ENCODE data around the gene TFIP11. TPM values are rescaled to one million over a fixed set of nuclear protein-coding genes. Genes with fewer than 3 reads are reported as not detected.
"Not testable (repeated sequence)": the region's sequence is repeated elsewhere in the genome, so short reads cannot be mapped to it uniquely, and the experiment has no call there.

Gene TFIP11
- total RNA-seq, 1 experiment from 2014 or later: 16.4 TPM

DNA sequence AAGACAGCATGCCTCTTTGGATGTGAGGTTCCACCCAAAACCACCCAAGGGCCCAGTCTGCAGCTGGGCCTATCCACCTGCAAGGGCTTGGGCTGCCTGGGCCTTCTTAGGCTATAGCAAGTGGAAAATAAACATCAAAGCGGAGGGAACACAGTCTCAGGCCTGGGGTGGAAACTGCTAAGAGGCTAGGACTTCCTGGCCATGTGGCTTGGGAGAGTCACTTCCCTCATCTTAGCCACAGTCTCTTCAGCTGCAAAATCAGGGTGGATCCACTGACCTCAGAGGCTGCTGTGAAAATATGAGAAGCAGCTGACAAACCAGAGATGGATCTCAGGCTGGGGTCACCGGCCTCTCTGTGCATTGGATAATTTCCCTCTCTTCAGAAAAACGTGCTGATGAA is 30.6 kb upstream of the TFIP11 start:
- no peak for DNase-seq (ENCODE audit: extremely low read depth, low read depth)

DNA sequence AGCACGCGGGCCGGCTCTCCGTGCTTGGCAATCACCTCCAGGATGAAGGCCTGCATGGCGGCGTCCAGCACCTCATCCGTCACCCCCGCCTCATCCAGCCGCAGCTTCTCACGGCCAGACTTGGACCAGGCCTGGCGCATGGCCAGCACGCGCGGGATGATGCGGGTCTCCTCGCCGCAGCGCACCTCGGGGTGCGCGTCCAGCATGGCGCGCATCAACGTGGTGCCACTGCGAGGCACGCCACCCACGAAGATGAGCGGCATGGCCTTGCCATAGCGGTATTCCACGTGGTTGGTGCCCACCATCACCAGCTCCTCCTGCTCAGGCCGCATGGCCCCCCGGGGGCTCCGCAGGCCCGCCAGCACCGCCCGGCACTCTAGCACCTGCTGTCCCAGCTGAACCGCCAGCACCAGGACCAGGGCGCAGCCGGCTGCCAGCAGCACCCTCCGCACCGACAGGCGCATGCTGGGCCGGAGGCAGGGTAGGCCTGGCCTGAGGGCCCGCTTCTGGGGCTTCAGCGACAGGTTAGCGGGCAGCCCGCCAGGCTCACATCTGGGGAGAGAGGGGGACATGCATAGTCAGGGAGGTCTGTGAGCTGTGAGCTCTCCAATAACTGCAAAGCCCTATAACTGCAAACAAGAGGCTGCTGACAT is 29.0 kb upstream of the TFIP11 start:
- no peak for DNase-seq (ENCODE audit: extremely low read depth, low read depth)

DNA sequence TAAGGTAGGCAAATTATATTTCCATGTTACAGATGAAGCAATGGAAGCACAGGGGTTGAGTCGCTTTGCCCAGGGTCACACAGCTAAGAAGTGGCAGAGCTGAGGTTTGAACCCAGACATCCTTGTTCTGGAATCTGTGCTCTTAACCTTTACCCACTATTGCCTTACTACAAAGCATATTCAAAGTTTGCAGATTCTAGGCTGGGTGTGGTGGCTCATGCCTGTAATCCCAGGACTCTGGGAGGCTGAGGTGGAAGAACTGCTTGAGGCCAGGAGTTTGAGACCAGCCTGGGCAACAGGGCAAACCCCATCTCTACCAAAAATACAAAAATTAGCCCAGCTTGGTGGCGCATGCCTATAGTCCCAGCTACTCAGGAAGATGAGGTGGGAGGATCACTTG is 27.8 kb upstream of the TFIP11 start:
- DNase-seq (ENCODE audit: extremely low read depth, low read depth): no peak

DNA sequence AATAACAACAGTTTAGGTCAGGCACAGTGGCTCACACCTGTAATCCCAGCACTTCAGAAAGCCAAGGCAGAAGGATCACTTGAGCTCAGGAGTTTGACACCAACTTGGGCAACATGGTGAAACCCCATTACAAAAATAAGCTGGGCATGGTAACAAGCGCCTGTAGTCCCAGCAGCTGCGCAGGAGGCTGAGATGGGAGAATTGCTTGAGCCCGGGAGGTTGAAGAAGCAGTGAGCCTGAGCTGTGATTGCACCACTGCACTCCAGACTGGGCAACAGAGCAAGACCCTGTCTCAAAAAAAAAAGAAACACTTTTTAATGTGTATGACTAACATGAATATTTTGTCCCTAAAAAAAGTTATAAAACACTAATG is 24.5 kb upstream of the TFIP11 start:
- no peak for DNase-seq (ENCODE audit: extremely low read depth, low read depth)

DNA sequence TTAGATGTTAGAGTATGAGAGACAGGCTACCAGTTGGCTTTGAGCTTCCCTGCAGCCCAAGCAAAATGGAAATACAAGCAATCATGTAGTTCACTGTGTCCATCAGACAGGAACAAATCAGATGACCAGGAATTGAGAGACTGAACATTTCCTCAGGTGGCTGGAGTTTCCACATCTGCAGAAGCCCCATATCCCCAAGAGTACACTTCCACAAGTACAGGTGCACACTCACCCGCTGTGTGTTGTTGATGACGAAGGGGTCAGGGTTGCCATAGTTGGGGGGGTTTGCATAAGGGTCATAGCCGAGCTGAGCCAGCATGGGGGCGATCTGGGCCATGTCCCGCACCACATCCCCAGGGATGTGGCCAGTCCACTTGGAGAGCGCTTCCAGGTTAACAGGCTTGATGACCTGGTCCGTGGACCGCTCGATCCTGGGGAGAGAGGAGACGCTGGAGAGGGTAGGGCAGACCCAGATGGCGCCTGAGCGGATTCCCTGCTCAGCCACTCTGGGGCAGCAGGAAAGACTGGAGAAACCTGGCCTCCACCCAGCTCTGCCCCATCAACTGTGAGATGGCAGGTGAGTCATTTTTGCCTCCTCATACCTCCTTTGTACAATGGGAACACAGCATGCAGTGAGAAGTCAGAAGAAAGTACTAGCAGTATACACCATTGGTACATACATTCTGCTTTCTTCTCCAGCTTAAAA is 23.9 kb upstream of the TFIP11 start:
- DNase-seq (ENCODE audit: extremely low read depth, low read depth): no peak

DNA sequence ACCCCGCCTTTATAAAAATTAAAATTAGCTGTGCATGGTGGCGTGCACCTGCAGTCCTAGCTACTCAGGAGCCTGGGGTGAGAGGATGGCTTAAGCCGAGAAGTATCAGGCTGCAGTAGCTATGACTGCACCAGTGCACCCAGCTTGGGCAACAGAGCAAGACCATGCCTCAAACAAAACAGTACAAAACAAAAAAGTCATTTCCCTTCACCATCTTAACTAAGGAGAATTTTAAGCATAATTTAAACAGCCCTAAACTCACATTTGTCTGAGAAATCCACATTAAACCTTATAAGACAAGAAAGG is 23.3 kb upstream of the TFIP11 start:
- DNase-seq (ENCODE audit: extremely low read depth, low read depth): no peak

DNA sequence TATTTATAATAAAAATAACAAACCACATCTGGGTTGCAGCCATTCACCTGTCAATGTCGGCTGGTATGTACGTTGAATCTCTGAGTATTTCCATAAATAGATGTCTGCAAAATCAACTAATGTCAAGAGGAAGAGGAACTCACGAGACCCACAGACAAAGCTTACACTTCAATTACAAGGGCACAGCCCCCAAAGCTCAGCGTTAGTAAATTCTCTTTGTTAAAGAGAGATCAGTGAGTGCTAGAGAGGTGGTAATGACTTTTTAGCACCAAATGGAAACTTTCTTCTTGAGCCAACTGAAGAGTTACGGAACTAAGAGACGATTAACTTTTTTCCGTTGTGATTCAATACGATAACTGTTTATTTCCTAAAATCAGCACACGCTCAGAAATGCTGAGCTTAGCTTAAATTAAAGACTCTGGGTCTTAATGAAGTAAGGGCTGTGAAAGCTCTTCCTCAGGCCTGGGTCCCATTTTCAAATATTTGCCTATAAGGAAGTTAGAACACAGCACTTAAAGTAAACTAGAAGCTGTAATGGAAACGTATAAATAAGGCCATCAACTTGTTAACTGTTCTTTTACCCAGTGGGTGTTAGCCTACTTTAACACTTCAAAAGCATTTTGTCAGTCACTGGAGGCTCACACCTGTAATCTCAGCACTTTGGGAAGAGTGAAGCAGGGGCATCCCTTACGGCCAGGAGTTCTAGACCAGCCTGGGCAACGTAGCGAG is 22.8 kb upstream of the TFIP11 start:
- no peak for DNase-seq (ENCODE audit: extremely low read depth, low read depth)

DNA sequence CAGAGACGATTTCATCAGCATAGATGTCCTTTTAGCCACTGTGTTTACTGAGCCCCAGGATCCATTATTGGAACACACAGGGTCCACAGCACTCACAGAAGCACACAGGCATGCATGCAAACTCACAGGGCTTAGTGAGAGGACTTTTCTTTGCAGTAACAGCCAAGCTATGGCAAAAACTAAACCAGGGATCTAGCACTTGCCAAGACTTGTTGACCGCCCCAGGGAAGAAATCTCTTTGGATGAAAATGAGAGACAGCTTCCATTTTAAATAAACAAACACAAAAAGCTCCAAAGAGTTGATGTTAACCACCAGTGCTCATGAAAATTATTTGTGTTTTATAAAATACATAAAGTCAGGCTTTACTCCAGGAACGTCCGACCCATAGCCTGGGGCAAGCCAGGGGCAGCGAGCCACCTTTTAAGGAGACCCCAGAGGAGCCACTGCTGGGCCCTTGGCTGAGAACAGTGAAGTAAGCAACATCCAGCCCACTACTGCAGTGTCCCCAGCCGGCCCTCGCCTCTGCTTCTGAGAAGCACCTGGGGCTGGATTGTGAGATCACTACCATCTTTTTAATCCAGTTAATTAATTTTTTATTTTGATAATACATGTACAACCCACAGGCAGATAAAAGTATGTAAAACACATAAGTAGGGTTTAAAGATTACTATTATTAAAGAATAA is 22.0 kb upstream of the TFIP11 start:
- no peak for DNase-seq (ENCODE audit: extremely low read depth, low read depth)

DNA sequence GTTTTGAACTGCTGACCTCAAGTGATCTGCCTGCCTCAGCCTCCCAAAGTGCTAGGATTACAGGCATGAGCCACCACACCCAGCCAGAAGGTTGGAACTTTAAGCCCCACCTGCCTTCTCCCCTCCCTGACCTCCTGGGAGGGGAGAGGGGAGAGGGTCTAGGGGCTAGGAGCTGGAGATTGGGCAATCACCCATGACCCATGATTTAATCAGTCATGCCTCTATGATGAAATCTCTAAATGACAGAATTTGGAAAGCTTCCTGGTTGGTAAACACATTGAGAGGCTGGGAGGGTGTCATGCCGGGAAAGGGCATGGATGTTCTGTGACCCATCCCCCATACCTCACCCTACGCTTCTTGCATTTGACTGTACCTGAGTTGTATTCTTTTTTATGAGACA is 17.1 kb upstream of the TFIP11 start:
- DNase-seq (ENCODE audit: extremely low read depth, low read depth): no peak

DNA sequence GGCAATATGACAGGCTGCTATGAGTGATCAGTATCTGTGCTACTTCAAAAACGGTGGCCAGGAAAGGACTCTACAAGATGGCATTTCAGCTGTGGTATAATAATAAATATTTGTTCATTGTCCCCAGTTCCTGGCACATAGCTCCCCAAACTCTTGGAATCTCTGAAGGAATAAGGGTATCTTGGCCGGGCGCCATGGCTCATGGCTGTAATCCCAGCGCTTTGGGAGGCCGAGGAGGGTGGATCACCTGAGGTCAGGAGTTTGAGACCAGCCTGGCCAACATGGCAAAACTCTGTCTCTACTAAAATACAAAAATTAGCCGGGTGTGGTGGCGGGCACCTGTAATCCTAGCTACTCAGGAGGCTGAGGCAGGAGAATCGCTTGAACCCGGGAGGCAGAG is 16.2 kb upstream of the TFIP11 start:
- DNase-seq (ENCODE audit: extremely low read depth, low read depth): not testable (repeated sequence)

DNA sequence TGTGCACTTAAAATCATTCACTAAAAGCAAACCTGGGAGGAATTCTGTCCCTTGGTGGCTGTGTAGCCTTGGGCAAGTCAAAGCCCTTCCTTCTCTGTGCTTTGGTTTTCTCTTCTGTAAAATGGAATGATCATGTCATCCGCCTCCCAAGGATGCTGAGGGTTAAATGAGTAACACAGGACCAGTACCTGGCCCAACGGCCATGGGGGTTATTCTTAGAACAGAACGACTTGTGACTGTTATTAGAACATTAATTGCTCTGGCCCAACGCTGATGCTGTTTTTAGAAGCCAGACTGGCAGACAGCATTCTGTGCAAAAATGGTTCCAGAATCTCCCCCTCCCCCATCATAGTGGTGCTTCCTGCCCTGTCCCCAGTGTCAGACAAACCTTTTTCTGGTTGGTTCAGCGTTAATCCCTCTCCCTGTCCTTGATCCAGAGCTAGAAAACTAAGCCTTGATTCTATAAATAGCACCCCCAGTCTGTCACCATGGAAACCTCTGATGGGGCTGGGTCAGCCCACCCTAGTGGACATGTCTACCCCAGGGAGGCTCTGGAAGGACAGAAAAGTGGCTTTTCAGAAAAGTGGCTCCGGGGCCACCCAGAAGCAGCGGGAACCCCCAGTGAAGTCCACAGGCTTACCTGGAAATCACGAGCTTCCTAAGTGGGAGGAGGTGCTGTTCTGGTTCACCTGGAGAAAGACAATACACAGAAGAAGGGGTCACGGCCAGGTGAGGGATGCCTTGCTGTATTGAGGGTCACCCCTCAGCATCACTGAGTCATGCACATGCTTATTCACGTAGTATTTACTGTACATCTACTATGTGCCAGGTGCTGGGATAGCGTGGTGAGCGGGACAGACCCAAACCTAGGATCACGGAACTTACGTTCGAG is 15.5 kb upstream of the TFIP11 start:
- DNase-seq (ENCODE audit: extremely low read depth, low read depth): no peak

DNA sequence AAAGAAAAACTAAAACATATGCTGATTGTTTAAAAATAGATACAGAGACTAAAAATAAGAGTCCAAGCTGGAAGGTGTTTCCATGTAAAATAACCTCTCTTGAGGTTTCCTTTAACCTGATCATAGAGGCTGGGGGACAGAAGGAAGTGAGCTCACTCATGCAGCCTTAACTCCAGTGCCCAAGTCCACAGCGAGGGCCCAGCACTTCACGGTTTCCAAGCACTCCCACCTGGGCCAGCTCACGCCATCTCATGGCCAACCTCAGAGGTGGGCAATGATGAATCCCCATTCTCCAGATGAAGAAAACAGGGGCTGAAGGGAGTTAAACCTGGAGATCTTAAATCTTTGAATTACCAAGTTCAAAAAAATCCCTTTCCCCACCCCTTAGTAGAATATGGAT is 14.9 kb upstream of the TFIP11 start:
- no peak for DNase-seq (ENCODE audit: extremely low read depth, low read depth)

DNA sequence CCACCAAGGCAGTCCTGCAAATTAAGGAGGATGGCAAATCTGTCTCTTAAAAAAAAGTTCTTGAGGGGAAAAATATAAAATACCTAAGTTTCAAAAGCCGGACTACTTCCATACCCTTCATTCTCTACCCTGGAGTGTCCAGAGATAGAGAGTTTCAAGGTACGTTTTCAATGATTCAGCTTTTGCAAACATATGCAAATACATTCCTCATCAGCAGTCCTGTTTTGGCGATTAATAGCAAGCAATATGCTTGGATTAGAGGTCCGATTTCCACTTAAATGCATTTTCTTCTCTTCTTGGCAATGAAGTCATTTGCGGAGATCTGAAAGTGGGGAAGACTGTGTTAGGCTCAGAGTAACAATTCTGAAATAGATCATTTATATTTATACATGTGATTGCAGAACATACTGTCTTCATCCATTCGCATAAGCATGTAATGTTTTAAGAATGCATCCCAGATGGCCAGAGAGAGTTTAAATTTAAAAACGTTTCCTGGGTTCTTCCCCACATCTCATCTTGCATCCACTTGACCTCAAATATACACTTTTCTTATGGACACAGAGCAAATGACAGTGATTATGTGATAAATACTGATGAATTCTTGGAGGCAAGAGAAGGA is 13.8 kb upstream of the TFIP11 start:
- no peak for DNase-seq (ENCODE audit: extremely low read depth, low read depth)

DNA sequence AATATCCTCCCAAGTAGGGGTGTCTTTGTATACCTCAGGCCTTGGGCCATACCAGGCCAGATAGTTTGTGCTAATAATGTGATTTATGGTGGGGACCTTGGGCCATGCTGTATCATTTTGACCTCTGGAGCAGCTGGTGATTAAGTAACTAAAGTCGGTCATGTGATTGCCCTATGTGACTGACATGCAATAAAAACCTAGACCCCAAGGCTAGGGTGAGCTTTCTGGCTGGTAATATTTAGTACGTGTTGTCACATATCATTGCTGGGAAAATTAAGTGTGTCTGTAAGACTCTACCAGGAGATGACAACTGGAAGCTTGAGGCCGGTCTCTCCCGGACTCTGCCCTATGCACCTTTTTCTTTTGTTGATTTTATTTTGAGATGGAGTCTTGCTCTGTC is 12.6 kb upstream of the TFIP11 start:
- no peak for DNase-seq (ENCODE audit: extremely low read depth, low read depth)

DNA sequence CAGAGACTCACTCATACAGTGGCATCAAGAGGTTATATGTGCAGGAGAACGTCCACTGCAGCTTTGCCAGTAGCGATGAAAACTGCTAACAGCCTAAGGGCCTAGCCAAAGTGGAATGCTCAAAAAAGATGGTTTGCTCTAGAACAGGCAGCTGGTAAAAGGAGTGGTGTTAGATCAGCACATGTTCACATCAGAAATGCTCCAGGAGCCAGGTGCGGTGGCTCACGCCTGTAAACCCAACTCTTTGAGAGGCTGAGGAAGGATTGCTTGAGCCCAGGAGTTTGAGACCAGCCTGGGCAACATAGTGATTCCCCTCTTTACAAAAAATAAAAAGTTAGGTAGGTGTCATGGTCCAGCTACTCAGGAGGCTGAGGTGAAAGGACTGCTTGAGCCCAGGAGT is 10.3 kb upstream of the TFIP11 start:
- no peak for DNase-seq (ENCODE audit: extremely low read depth, low read depth)

DNA sequence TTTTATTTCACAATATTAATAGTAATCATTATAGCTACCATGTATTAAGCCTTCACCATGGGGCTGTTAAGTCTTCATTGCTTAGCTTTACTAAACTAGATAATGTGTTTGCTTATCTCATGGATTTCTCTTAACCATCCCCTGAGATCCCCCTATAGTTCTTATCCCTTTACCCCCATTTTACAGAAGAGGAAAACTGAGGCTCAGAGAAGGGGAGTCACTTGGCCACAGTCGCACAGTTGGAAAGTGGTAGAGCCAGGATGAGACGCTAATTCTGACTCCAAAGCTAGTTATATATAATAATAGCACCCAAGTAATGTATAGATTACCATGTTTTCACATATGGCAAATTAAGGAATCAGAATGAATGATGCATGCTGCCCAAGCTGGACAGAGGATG is 9.7 kb upstream of the TFIP11 start:
- no peak for DNase-seq (ENCODE audit: extremely low read depth, low read depth)

DNA sequence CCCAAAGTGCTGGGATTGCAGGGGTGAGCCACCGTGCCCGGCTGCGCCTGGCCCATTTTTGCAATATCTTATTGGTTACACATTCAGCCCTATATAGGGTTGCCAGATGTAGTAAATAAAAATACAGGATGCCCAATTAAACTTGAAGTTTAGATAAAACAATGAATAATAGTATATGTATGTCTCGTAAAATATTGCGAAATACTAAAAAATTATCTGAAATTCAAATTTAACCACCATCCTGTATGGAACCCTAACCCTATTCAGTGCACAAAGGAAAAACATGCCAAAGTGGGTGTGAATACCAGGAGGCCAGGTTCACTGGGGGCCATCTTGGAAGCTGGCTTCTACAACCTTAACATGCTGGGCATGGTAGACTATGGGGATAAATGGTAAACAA is 5.2 kb upstream of the TFIP11 start:
- no peak for DNase-seq (ENCODE audit: extremely low read depth, low read depth)

DNA sequence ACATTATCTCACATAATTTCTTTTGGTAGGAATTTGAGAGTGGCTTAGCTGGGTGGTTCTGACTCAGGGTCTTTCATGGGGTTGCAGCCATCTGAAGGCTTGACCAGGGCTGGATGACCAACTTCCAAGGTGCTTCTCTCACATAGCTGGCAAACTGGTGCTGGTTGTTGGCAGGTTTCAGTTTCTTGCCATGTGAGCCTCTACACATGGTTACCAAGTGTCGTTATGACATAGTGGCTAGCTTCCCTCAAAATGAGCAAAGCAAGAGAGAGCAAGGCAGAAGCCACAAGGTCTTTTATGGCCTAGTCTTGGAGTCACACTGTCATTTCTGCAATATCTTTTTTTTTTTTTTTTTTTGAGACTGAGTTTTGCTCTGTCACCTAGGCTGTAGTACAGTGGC is 4.2 kb upstream of the TFIP11 start:
- DNase-seq (ENCODE audit: extremely low read depth, low read depth): no peak

DNA sequence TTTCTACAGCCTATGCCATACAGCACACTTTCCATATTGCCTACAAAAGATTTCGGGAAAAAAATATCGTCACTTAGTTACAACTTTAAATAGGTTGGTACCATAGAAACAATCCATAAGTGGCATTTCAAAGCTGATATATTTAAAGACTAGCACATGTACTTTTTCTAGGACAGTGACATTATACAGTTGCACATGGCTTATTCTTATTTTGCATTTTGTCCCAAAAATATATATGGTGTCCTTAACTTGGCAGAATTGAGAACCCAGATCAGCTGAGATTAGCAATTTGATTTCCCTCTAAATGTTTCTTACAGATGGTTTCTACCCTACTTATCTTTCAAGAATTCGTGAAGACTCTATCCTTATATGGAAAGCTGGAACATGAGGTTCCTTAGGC is 3.7 kb upstream of the TFIP11 start:
- DNase-seq (ENCODE audit: extremely low read depth, low read depth): no peak

DNA sequence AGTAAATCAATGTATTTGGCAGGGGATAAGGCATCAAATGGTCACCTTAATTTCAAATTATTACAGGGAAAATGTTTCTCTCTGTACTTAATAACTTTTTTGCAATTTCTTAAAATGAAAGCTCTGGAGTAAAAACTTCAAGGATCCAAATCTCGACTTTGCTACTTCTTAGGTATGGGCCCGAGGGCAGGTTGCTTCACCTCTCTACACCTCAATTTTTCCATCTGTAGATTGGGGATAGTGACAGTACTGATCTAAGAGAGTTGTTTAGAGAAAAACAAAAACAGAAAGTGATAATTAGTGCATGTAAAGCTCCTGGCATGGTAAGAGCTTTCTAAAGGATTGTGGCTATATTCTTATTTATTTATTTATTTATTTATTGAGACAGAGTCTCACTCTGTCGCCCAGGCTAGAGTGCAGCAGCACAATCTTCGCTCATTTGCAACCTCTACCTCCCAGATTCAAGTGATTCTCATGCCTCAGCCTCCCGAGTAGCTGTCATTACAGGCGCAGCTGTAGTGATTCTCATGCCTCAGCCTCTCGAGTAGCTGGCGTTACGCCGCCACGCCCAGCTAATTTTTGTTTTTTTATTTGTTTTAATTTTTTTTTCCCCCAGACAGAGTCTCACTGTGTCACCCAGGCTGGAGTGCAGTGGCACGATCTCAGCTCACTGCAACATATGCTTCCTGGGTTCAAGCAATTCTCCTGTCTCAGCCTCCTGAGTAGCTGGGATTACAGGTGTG is 2.3 kb upstream of the TFIP11 start:
- DNase-seq (ENCODE audit: extremely low read depth, low read depth): no peak
